PC-9 (cell line): ENCODE results near the gene WDR5. TPM values are rescaled to one million over a fixed set of nuclear protein-coding genes. Genes with fewer than 3 reads are reported as not detected.

ENCODE experiments used
- BruUV-seq: library from RNA; stranded (reverse); fragments of 400-500 nt; replicated peaks from 2 replicates; lab custom pipeline; 2021; lab: Mats Ljungman, UMichigan
- CTCF ChIA-PET: fragments of 300-600 bp; sonication (Branson Sonifier 250); formaldehyde crosslinking; loops from one replicate; lab custom pipeline; 2022; ENCODE audit warnings: antibody characterized with exemption; lab: Charles Lee
- POLR2A ChIA-PET: fragments of 300-600 bp; sonication (Branson Sonifier 250); formaldehyde crosslinking; loops from one replicate; lab custom pipeline; 2022; ENCODE audit warnings: antibody characterized with exemption; ENCODE audit not compliant: unreplicated experiment; lab: Charles Lee
- DNase-seq, 2 experiments: peaks; one replicate each; pipeline versions ENCODE4 v3.0.0 to v3.0.0-alpha.2; 2015 to 2022; ENCODE audit warnings: mixed read lengths in 1 of 2
- H2AFZ ChIP-seq: fragments of 200-600 bp; sonication (generic); 2 replicates; pipeline ENCODE4 v1.8.1; 2017; ENCODE audit warnings: antibody characterized with exemption
- H3F3A ChIP-seq: fragments of 200-600 bp; sonication (generic); 2 replicates; pipeline ENCODE4 v1.8.1; 2017; ENCODE audit warnings: antibody characterized with exemption, mild to moderate bottlenecking, low read depth; ENCODE audit not compliant: insufficient read depth
- H3K27ac ChIP-seq: fragments of 200-600 bp; sonication (generic); 2 replicates; pipeline ENCODE4 v1.6.1; 2016; ENCODE audit warnings: mixed run types
- H3K27me3 ChIP-seq: fragments of 200-600 bp; sonication (generic); 2 replicates; pipeline ENCODE4 v1.6.1; 2016; ENCODE audit warnings: low read depth, mixed run types; ENCODE audit not compliant: insufficient read depth
- H3K36me3 ChIP-seq: fragments of 200-600 bp; sonication (generic); 2 replicates; pipeline ENCODE4 v1.6.1; 2016; ENCODE audit warnings: low read depth, mixed run types
- H3K4me1 ChIP-seq: fragments of 200-600 bp; sonication (generic); replicated peaks from 2 replicates; pipeline ENCODE4 v1.6.1; 2016; ENCODE audit warnings: mixed run types; ENCODE audit not compliant: insufficient read depth
- H3K4me2 ChIP-seq: fragments of 200-600 bp; sonication (generic); 2 replicates; pipeline ENCODE4 v1.6.1; 2017; ENCODE audit warnings: mixed run types
- H3K4me3 ChIP-seq: fragments of 200-600 bp; sonication (generic); 2 replicates; pipeline ENCODE4 v1.6.1; 2016; ENCODE audit warnings: mixed run types
- H3K79me2 ChIP-seq: fragments of 200-600 bp; sonication (generic); 2 replicates; pipeline ENCODE4 v1.6.1; 2017; ENCODE audit warnings: low read depth, mixed run types
- H3K9me2 ChIP-seq: fragments of 200-600 bp; sonication (generic); 2 replicates; pipeline ENCODE4 v1.8.1; 2017; ENCODE audit warnings: mild to moderate bottlenecking; ENCODE audit not compliant: insufficient read depth
- H3K9me3 ChIP-seq: fragments of 200-600 bp; sonication (generic); 2 replicates; pipeline ENCODE4 v1.8.1; 2016; ENCODE audit warnings: low read depth; ENCODE audit not compliant: insufficient read depth
- H4K20me1 ChIP-seq: fragments of 200-600 bp; sonication (generic); 2 replicates; pipeline ENCODE4 v1.8.1; 2017; ENCODE audit not compliant: insufficient read depth
- EZH2 ChIP-seq: fragments of 200-600 bp; sonication (generic); IDR thresholded peaks from 2 replicates; pipeline ENCODE4 v1.8.0; 2017; ENCODE audit warnings: antibody characterized with exemption, low read depth
- intact Hi-C: fragments of 100-400 bp; cut with micrococcal nuclease; formaldehyde crosslinking; loops from one replicate; pipeline ENCODE4 v1.10.0; 2022; ENCODE audit not compliant: unreplicated experiment
- total RNA-seq: library from RNA; stranded (reverse); gene quantifications from 2 replicates; pipeline ENCODE4 v1.2.3, GENCODE V29; 2021
- TF ChIP-seq, protein P1 (sequence below): fragments of 200-600 bp; sonication (generic); conservative IDR thresholded peaks from 2 replicates; pipeline ENCODE4 v1.6.1; 2017; ENCODE audit warnings: mixed run types, antibody characterized with exemption, mild to moderate bottlenecking, moderate library complexity

Gene WDR5
- total RNA-seq, 1 experiment from 2014 or later: 53.4 TPM

DNA sequence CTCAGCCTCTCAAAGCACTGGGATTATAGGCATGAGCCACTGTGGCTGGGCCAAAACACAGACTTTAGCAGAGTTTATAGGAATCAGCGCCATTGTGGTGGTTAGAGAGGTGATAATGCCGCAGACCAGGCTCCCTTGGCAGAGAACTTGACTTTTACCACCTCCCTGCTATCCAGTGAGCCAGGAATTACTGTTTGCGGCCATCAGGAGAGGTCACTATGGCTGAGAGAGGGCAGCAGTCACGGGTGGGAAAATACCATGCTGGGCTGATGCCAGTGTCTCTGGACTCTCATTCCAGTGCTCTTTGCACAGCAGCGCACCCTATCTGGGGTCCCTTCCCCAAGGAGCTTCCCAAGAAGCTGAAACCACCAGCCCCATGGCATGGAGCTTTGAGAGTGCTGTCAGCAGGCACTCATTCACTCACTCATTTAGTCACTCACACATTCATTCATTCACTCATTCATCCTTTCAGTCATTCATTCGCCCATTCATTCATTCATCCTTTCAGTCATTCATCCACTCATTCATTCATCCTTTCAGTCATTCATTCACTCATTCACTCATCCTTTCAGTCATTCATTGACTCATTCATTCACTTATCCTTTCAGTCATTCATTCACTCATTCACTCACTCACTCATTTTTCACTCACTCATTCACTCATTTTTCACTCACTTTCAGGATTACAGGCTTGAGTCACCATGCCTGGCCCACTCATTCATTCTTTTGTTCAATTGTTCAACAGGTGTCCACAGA, 55.8 kb downstream of the WDR5 start:
- Histone ChIP-seq H3K9me3 (no peaks in the 10 kb centered on the region), H3K27ac (no peak overlapping the region), H4K20me1 (no peaks in the 10 kb centered on the region; the same call in 1 of the 2 replicates), H3K4me3 (no peak overlapping the region), H2AFZ (no peak overlapping the region), H3K4me2 (no peak overlapping the region), H3K9me2 (no peaks in the 10 kb centered on the region), H3K79me2 (no peaks in the 10 kb centered on the region), H3K27me3 (peaks cover 27% of the 10 kb centered on the region), H3K36me3 (no peaks in the 10 kb centered on the region), H3F3A (no peaks in the 10 kb centered on the region), H3K4me1 (no peaks in the 10 kb centered on the region)
- no TSS peak for BruUV-seq
- no peak for TF ChIP-seq EZH2
- TF ChIP-seq, protein P1, sequence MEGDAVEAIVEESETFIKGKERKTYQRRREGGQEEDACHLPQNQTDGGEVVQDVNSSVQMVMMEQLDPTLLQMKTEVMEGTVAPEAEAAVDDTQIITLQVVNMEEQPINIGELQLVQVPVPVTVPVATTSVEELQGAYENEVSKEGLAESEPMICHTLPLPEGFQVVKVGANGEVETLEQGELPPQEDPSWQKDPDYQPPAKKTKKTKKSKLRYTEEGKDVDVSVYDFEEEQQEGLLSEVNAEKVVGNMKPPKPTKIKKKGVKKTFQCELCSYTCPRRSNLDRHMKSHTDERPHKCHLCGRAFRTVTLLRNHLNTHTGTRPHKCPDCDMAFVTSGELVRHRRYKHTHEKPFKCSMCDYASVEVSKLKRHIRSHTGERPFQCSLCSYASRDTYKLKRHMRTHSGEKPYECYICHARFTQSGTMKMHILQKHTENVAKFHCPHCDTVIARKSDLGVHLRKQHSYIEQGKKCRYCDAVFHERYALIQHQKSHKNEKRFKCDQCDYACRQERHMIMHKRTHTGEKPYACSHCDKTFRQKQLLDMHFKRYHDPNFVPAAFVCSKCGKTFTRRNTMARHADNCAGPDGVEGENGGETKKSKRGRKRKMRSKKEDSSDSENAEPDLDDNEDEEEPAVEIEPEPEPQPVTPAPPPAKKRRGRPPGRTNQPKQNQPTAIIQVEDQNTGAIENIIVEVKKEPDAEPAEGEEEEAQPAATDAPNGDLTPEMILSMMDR: no peak
- intact Hi-C loops: no loop called here
- DNase-seq: no peak
- POLR2A ChIA-PET: no interaction called here
- CTCF ChIA-PET: no interaction called here

DNA sequence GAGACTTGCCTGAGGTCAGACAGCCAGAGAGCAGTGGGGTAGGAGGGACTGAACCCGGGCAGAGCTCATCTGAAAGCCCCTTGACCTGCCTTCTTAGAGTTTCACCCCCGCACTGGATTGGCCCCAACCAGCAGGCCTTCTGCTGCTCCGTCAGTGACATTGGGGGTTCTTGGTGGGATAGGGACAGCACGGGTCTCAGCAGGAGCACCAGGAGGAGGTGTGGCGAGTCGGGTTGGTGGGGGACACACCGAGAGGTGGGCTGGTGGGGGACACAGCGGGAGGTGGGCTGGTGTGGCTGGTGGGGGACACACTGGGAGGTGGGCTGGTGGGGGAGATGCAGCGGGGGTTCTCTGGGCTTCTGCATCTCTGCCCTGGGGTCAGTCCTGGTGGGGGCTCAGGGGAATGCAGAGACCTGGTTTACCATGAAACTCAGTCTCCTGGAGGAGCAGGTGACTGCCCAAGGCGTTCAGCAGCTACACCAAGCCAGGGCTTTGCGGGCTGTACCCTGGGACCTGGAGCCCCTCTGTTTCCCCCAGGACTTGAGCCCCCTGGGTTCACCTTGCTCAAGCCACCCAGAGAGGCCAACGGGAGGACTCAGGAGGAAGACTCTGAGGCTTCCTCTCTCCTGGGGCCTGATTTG, 56.5 kb downstream of the WDR5 start:
- Histone ChIP-seq H4K20me1 (no peaks in the 10 kb centered on the region; the same call in 1 of the 2 replicates), H3K27me3 (peaks cover 35% of the 10 kb centered on the region), H2AFZ (no peak overlapping the region), H3K4me3 (no peak overlapping the region), H3K9me2 (no peaks in the 10 kb centered on the region), H3K4me2 (no peak overlapping the region), H3K36me3 (no peaks in the 10 kb centered on the region), H3K79me2 (no peaks in the 10 kb centered on the region), H3K9me3 (no peaks in the 10 kb centered on the region), H3K4me1 (no peaks in the 10 kb centered on the region), H3K27ac (no peak overlapping the region), H3F3A (no peaks in the 10 kb centered on the region)
- intact Hi-C loops: no loop called here
- no peak for TF ChIP-seq EZH2
- TF ChIP-seq, protein P1: no peak
- no TSS peak for BruUV-seq
- ChIA-PET POLR2A (no interaction called here), CTCF (no interaction called here)
- DNase-seq: no peak

DNA sequence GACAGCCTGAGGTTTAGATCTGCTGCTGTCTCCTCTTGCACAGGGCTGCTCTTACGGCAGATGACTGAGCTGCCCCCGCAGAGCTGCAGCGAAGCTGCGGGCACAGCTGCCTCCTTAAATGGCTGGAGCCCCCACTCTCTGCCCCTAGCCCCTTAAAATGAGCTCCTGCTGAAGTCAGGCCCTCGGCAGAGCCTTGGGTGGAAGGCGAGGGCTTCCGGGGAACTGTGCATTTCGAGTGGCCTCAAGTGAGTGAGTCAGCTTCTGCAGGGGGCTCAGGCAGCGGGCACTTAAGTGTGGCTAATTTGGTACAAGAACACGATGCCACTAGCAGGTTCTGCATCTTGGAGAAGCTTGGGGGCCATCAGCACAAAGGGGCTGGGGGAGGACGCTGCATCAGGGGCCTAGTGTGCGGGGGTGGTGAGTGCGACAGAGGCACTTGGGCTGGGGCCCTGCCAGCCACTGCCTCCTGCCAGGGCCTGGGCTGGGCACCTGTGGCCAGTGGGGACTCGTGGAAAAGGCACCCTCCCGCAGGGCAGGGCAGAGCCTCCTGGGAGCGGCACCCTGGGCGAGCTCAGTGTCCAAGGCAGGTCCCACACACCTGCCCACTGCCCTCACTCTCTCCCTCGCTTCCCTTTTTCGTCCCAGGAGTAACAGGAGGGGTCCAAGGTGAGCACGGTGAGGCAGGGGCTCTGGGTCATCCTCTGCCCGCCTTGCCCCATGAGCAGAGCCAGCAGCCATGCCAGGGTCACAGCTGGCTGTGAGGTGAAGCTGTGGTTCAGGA, 57.3 kb downstream of the WDR5 start:
- H3K4me3 ChIP-seq: no peak overlapping the region
- no peak for TF ChIP-seq EZH2
- TF ChIP-seq, protein P1: no peak
- BruUV-seq: no TSS peak
- H4K20me1 ChIP-seq: no peaks in the 10 kb centered on the region; the same call in 1 of the 2 replicates
- H3K27me3 ChIP-seq: peaks cover 32% of the 10 kb centered on the region
- intact Hi-C loops: no loop called here
- no peaks in the 10 kb centered on the region for H3F3A ChIP-seq
- H3K79me2 ChIP-seq: no peaks in the 10 kb centered on the region
- no peaks in the 10 kb centered on the region for H3K36me3 ChIP-seq
- CTCF ChIA-PET: no interaction called here
- no peaks in the 10 kb centered on the region for H3K9me3 ChIP-seq
- no peak overlapping the region for H3K4me2 ChIP-seq
- POLR2A ChIA-PET: no interaction called here
- no peaks in the 10 kb centered on the region for H3K9me2 ChIP-seq
- no peak for DNase-seq
- no peak overlapping the region for H2AFZ ChIP-seq
- H3K27ac ChIP-seq: no peak overlapping the region
- H3K4me1 ChIP-seq: no peaks in the 10 kb centered on the region
